NOMO-1 (cell line): Measurements from ENCODE around the gene HIVEP2.

ENCODE experiments used
- DNase-seq, 2 experiments: peaks; one replicate each; lab custom pipeline; 2025; ENCODE audit not compliant: unreplicated experiment in 2 of 2; lab: John Stamatoyannopoulos, UW

The HIVEP2 gene

DNA sequence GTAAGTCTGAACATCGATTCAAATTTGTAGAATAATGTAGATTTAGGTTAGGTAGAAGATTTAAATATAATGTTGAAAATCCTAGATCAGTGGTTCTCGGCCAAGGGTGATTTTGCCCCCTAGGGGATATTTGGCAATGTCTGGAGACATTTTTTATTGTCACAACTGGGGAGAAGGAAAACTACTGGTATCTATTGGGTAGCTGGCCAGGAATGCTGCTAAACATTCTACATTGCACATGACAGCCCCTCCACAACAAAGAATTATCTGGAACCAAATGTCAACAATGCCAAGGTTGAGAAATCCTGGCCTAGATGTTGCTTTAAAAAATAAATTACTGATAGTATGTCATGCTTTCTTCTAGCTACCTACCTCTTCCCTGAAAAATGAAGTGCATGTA lies 76.1 kb downstream of the HIVEP2 start:
- DNase-seq: no peak

DNA sequence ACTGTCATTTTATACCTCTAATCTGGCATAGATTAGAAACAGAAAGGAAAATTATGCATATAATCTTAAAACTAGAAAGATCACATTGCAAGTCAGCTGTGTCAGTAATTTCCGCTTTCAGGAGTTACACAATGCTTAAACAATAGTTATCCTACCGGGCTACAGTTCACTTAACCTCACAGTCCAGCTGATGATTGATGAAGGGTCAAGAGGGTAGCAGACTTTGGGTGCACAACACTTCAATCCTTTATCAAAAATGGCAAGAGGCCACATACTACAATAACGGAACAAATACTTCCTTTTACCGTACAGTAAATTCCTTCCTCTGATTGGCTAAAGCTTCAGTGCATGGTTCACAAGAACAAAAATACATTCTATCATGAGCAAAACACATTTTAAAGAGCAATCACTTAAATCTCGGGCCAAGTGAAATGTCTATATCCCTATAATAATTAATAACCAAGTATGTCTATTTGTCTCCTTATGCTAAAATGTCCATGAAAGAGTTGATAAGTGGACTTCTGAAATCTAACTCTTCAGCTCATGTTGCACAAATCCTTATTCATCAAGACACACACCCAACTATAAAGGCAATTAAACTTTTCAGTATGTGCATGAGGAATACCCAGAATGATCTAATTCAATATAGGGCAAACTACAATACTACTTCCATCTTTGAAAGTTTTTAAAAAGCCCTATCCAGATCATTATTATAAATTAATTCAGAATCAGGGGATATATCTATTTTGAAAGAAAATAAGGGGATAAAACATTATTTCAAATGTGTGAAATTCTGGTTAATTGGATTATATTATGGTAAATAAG lies 76.8 kb downstream of the HIVEP2 start:
- peak; percentile 20 to 82 for DNase-seq

DNA sequence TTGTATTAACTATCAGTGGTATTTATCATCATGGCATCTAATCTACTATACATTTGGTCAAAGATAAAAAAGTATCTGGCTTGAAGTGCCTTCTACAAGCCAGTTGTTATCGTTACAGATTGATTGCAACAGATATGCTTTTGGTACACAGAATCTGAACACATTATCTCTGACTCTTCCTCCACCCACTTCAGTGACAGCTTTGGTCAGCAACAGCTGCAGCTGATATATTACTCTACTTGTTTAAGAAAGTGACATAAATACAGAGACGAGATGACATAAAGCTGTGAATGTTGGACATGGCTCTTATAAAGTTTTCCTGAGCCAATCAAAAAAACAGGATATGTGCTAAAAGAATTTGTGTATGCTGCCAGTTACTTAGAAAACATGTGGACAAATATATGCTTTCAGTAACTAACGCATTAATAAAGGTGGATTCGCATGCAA lies 77.6 kb downstream of the HIVEP2 start:
- no peak for DNase-seq

DNA sequence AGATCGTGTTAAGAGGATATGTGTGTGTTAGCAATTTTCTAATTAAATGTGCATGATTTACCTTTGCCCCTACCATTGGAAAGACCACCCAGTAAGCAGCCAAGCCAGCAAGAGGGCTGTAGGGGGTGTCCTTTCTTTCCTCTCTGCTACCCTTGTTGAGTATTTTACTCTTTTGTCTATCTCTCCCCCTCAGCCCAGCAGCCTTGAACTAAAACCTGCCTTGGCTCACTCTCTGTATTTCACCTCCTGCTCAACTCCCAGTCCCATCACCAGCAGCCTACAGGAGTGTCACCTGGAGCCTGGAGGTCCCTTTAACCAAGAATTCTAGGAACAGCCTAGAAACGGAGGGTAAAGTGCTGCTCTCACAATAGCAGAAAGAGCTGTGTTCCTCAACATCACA lies 81.0 kb downstream of the HIVEP2 start:
- DNase-seq: no peak

DNA sequence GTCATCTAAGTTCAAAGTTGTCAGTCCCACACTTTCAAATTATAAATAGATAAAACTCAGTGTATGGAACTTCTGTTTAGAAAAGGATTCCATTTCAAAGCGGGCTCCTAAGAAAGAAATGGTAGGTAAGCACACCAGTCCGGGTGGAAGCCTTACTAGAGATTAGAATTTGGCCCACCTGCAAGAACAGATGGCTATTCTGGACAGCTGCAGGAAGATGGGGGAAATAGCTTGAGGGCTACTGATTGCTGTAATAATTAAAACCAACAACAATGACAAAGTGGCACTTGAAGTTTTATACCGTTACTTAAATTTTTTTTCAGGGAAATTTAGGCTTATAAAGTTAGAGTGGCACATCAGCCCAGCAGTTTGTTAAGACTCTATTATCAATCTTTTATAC lies 83.3 kb downstream of the HIVEP2 start:
- no peak for DNase-seq

DNA sequence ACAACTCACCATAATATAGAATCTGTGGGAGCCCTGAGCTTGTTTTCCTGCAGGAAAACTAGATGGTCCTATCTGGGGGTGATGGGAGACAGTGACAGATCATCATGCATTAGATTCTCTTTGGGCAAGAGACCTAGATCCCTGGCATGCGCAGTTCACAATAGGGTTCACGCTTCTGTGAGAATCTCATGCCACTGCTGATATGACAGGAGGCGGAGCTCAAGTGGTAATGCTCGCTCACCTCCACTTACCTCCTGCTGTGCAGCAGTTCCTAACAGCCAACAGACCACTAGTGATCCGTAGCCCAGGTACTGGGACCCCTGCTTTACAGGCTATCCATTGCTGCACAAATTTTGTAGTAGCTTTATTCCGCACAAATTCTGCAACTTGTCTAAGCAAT lies 84.5 kb downstream of the HIVEP2 start:
- DNase-seq: no peak

DNA sequence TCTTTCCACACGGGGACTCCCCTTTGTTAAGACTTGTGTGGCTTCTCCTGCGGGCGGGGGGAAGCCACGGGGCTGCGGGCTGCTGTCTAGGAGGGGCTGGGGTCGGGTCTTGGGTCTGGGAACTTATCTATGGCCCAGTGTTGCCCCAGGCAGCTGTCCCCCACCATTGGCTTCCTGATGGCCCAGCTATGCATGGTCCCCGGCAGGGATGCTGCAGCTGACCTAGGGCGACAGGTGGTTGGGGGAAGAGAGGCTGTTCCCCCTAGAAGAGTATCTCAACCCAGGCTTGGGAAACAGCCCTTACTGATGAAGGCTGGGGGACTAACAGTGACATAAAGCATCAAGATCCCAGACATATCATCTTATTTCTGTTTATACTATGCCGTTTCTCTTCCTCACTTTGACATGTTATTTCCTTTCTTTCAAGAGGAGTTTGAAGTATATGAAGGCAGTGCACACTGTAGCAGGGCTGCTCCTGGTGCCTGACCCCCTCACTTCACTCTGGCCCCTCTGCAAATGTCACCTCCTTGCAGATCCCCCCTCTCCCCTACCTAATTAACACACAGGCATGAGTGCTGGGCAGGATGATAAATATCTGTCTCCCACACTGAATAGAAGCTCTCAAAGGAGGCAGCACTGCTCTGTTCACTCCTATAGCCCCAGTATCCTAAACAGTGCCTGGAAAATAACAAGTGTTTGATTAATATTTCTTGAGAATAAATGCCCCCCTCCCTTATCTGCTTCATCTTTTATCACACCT lies 87.0 kb downstream of the HIVEP2 start:
- no peak for DNase-seq

DNA sequence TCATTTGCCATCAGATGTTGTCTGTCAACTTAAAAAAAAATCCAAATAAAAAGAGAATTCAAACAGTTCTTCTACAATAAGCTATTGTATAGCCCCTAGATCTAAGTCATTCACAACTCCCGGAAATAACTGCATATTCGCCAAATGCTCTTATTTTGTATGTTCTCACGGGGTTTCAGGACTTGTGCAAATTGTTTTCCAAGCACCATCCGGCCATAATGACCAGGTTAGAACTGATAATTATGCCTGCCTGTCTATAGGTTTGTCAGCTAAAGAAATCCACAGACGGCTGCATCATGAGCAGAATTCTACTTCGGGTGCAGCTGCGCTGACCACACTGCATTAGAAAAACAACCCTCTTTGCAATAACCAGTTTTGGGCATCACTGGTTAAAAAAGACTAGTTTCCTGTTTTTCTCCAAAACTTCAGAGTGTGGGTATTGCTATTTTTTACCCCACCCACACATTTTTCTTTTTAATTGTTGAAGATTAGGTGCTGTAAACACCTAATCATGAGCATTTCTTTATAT lies 87.7 kb downstream of the HIVEP2 start:
- no peak for DNase-seq

DNA sequence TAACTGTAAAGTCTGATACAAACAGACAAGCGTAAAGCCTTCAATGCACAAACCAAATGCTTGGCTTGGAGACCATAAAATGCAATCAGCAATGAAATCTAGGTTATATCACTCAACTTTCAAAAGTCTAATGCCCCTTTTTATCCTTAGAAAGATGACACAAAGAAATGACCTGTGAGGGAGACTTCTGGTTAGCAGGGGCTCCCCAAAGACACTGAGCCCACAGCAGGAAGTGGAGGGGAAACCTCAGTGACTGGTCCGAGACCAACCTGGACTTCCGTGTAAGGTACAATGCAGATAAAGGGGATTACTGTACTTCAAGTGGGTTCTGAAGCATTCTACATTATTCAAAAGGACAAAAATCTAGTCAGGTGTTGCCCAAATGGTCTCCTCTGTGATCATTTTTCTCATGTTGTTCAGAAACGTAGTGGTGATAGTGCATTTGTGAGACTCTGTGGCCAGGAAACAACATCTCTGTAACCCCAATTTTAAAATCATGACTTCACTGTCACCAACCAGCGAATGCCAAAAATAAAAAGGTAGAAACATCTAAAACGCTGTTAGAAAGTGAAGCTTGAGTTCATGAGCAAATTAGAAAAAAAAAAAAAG lies 88.2 kb downstream of the HIVEP2 start:
- no peak for DNase-seq

DNA sequence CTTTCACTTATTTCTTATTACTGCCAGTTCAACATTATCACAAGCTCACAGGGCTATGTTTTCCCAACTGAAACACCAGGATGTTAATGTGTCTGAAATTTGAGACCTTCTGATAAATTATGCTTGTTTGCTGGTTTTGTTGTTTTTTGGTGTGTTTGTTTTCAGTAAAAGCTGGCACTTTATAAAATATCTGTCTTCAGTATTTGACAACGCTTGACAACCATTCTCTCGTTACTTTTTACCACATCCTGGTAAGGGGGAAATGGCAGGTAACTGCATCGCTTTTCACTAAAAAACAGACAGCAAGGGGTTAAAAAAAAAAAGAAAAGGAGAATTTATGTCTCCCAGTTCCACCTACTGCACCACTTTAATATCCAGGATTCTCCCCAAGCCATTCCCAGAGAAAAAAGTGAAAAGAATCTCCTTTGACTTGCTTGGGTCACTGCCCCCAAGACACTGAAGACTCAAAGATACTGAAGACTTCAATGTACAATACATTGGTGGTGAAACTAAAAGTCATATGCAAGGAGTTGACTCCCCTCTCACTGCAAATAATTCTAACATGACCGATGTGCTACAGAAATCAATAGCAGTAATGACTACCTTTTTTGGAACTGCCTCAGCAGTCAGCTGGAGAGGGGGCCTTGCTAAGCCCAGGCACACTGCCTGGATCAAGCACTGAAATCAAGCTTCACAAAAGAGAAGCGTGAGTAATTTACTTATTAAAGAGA lies 88.9 kb downstream of the HIVEP2 start:
- DNase-seq: no peak

DNA sequence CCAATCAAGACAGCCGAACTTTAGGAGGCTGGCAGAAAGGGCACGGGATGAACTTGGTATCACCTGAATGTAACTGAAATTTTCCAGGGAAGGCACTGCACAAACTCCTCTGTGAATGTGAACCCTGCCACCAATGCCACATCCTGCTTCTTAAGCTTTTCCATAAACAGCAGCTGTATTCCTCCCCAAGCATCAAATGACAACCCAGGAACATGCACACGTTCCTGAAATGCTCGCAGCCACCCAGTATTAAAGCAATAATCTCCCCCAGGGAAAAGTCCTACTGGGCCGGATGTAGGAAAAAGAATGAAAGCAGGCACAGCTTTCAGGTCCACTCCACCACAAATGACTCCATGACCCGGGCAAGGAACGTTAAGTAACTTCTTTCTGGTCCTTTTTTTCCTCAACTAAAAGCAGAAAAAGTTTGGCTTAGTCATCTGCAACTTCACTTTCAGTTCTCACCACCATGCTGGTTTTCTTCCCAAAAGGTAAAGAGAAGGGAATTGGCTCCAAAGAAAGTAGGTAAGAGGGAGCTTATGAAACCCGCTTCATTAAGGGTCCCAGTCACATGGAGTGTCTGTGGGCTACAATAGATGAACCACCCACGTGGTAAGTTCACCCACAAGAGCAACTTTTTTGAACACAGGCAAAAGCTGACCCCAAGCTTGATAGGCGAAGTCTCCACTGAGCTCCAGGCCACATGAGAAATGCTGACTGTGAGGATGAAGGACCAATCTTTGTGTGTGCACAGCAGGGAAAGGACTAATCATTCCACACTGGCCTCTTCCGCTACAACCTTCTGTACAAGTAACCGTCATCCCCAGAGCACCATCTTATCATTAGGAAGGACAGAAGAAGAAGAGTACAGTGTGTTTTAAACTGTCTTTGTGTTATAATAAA lies 90.1 kb downstream of the HIVEP2 start:
- DNase-seq: no peak

DNA sequence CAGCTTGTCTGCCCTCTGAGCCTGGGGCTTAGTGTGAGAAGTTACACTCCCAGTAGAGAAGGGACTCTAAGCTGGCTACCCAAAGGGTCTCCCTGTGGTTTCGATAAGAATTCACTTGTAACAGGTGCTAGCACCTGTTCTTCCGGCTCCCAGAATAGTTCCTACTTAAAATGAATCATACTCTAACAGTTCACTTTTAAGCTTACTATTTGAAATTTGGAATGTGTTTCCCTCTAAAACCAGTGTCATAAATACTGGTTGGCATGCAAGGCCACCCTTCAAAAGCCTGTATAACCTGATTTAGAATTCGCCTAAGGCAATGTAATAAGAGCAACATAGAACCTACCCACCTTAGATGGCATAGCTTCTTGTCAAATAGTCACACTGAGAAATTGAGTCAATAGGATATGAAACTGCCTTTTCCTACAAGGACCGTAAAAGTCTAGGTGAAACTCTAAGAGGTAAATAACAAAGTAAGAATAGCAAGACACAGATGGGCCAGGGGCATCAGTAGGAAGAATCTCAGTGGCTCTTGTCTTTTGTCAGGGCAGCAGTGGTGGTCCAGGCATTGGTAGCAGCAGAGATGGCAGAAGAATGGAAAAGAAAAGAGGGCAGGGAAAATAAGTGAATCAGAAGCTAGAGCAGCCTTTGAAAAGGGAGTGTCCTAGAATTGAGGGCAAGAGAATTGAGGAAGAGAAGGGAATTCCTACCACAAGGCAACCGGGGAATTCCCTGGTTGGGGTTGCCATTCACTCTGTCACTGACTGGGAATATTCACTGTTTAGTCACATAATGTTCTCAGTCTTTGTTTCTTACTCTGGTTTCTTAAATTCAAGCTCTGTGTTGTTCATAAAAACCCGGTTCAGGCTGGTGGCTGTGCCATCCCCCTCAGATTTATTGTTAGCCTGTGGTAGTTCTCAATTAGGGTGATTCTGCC lies 91.5 kb downstream of the HIVEP2 start:
- no peak for DNase-seq

DNA sequence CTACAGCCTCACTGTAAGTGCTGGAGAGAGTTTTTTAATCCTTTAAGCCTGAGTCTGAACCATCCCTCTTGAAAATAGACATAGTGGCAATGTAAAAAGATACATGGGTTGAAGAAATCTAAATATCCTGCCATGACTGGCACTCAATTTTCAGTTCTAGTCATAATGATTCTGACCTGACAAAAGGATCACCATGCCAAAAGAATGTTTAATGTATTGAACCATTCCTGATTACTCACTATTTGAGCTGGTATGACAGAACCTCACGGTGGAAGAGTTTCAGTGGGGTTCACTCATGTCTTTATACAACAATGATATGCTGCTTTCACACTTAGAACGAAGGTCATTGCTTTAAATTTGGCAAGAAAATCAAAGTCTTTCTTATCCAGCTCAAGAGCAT lies 93.4 kb downstream of the HIVEP2 start:
- no peak for DNase-seq

DNA sequence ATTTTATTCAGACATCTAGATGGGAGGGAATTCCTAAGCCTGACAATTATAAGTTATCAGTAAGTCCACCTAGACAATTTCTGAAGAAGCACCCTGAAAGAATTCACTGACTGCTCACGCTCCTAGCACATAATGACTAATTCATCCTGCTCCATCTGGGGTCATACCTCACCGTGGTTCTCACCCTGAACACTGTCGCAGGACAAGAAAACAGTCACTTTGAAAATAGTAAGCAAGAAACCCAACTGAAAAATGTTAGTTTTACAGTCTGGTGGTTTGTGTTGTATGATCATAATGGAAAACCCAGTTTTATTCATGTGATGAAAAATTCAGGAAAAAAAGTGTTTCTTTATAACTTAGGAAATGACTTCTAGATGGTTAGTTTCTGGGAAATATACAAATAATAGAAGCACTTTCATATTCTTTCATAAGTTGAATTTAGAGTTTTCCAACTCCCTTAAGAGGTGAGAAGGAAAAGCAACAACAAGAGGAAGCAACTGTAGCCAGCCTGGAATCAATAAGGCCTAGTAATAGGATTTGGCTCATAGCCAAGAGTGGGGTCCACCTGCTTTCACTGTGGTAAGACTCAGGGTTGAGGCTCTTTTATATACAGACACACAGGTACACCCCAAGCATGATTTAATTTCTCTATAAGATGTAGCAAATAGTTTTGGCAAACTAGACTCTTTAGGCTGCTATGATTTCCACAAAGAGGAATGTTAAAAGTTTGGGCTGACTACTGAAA lies 94.1 kb downstream of the HIVEP2 start:
- no peak for DNase-seq

DNA sequence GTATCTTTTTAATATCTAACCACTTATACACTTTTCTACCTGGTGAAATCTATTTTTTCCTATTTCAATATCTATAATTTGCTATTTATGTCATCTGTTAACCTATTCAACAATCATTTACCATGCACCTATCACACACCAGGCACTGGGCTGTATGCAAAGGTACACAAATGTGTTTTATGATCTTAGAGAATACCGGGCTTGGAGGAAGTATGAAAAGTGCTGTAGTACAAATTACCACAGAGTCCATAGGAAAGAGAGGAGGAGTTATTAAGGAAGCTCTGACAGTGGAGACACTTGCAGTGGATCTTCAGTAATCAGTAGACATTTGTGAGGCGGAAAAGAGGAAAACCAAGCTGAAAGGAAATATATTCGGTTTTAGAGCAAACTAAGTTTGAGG lies 96.0 kb downstream of the HIVEP2 start:
- DNase-seq: no peak

DNA sequence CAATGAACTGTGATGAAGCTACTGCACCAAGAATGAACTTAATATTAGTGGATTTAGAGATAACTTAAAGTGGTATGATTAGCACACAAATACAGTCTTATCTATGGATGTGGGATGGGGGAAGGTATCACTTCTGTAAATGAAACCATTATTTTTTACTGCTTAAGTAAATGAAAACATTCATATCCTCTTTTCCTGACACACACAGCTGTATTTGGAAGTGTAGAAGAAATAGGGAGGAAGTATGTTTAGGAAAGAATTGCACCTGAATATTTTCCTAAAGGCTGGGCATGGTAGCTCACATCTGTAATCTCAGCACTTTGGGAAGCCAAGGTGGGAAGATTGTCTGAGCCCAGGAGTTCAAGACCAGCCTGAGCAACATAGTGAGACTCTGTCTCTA lies 96.8 kb downstream of the HIVEP2 start:
- DNase-seq: peak in 1 of 2 experiments; percentile 10

DNA sequence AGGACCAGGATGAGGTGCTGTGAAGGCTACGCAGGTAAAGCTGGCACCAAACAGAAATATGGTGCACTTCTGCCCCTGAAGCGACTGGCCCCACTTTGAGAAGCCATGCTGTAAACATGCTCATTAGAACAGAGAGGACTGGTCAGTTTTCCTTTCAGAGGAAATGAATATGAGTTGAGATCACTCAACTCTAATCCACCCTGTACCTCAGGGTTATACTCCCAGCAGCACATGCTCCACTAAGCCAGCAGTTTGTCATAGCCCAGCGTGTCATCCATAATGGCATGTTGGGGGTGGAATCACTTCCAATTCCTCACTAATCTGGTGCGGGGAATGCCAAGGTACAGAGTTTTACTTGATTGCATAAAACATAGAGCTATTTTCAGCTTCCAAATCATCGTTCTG lies 98.1 kb downstream of the HIVEP2 start:
- DNase-seq: no peak

DNA sequence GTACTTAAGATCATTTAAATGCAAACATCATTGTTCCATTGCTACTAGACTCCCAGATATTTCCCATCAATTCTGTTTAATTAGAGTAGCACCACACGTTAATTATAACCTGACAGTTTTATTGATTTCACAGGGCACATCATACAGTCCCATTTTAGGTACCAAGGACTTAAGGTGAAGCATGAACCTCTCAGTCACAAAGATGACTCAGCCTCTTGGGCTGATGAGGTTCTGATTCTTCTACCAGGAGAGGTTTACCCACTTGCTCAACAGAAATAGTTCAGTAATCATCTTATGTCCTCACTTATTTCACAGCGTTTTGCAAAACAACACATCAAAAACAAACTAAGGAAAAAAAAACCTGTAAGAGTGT lies 98.5 kb downstream of the HIVEP2 start:
- no peak for DNase-seq
